ENCODE results near the gene MLX. TPM values are rescaled to one million over a fixed set of nuclear protein-coding genes. Genes with fewer than 3 reads are reported as not detected.

Gene MLX
- total and polyA plus RNA-seq, 10 donors = 33.0 to 64.4 (median 48.4) TPM

DNA sequence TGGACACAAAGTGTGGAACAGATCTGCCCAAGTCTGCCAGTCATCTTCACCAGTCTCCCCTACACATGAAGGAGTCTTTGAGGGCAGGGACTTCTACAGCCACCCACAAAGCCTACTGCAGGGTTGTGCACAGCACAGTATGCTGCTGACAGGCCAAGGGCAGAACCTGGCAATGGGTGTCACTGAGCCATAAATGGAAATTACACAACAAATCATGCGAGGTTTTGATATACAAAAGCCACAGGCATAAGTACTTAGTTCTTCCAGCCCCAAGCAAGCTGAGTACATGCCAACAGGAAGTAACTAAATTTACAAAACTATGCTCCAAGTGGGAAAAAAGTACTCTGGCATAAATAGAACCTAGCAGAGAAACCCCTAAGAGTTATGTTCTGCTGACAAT, 18.5 kb downstream of the MLX start:
- H3K9me3 ChIP-seq = no peaks in the 10 kb centered on the region
- 23 to 67% (median 28%) methylated on average over 1 of the region's 1 CpG for WGBS, 5 donors
- H3K27me3 ChIP-seq (replicated peaks in 1 of 7) = no peaks in the 10 kb centered on the region
- intact Hi-C loops (cut with DNase I; ENCODE audit: low total_unique reads) = no loop called here
- no peak for DNase-seq
- H3K4me3 ChIP-seq = peak overlapping the region in 1 of 8 donors; percentile 3
- peaks cover 9 to 100% (median 96%) of the 10 kb centered on the region in 6 donors for H3K36me3 ChIP-seq
- peaks cover 0 to 41% (median 27%) of the 10 kb centered on the region in 6 donors for H3K4me1 ChIP-seq
- TF ChIP-seq, protein P1, sequence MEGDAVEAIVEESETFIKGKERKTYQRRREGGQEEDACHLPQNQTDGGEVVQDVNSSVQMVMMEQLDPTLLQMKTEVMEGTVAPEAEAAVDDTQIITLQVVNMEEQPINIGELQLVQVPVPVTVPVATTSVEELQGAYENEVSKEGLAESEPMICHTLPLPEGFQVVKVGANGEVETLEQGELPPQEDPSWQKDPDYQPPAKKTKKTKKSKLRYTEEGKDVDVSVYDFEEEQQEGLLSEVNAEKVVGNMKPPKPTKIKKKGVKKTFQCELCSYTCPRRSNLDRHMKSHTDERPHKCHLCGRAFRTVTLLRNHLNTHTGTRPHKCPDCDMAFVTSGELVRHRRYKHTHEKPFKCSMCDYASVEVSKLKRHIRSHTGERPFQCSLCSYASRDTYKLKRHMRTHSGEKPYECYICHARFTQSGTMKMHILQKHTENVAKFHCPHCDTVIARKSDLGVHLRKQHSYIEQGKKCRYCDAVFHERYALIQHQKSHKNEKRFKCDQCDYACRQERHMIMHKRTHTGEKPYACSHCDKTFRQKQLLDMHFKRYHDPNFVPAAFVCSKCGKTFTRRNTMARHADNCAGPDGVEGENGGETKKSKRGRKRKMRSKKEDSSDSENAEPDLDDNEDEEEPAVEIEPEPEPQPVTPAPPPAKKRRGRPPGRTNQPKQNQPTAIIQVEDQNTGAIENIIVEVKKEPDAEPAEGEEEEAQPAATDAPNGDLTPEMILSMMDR (IDR thresholded peaks at IDR 0.05 in 8 of 11, conservative IDR thresholded peaks at IDR 0.05 in 3 of 11) = no peak
- TF ChIP-seq POLR2AphosphoS5 (IDR thresholded peaks at IDR 0.05) (no peak), POLR2A (IDR thresholded peaks at IDR 0.05) (no peak)
- H3K27ac ChIP-seq = peak overlapping the region in 6 of 8 donors; percentile 25 to 71 (median 37)

- intact Hi-C loops (cut with DNase I; ENCODE audit: low total_unique reads) = no loop called here
Observed at GRCh38 chr17:42586514-42587230, 19.8 kb downstream of the MLX start.

DNA sequence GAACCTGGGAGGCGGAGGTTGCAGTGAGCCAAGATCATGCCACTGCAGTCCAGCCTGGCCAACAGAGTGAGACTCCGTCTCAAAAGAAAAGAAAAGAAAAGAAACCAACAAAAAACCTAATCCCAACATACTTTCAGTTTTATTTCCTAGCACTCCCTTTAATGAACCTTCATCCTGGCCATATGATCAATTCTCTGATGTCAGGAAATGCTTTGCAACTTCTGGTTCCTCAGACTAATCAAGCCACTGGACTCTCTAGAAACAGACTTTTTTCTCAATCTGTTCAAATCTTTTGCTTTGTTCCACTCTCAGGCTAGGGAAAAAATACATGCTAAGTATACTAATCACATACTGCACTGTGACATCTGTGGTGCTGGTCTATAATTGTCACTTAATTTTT, 24.0 kb downstream of the MLX start:
- intact Hi-C loops (cut with DNase I; ENCODE audit: low total_unique reads) = no loop called here
- Histone ChIP-seq H3K4me1 (peaks cover 0 to 27% (median 19%) of the 10 kb centered on the region in 6 donors), H3K4me3 (no peak overlapping the region), H3K36me3 (peaks cover 0 to 100% (median 69%) of the 10 kb centered on the region in 6 donors), H3K27ac (peak overlapping the region in 1 of 8 donors; percentile 28), H3K9me3 (no peaks in the 10 kb centered on the region), H3K27me3 (replicated peaks in 1 of 7) (no peaks in the 10 kb centered on the region)
- DNase-seq = no peak
- WGBS, 5 donors = 87 to 95% (median 91%) methylated on average over 2 of the region's 2 CpGs
- TF ChIP-seq POLR2A (IDR thresholded peaks at IDR 0.05) = no peak
- TF ChIP-seq POLR2AphosphoS5 (IDR thresholded peaks at IDR 0.05) = no peak
- TF ChIP-seq, protein P1 (IDR thresholded peaks at IDR 0.05 in 8 of 11, conservative IDR thresholded peaks at IDR 0.05 in 3 of 11) = no peak

More at GRCh38 chr17:42586514-42587230, 19.8 kb downstream of the MLX start:
- H3K27ac ChIP-seq = peak overlapping the region in 4 of 8 donors; percentile 42 to 71 (median 60)
- no peaks in the 10 kb centered on the region for H3K27me3 ChIP-seq (replicated peaks in 1 of 7)
- H3K4me1 ChIP-seq = peaks cover 0 to 39% (median 29%) of the 10 kb centered on the region in 6 donors
- DNase-seq = no peak
- 72 to 88% (median 78%) methylated on average over 7 of the region's 7 CpGs for WGBS, 5 donors
- peak overlapping the region in 1 of 8 donors; percentile 16 for H3K4me3 ChIP-seq
- TF ChIP-seq POLR2AphosphoS5 (IDR thresholded peaks at IDR 0.05) (peak in 1 of 3 donors; percentile 20), POLR2A (IDR thresholded peaks at IDR 0.05) (no peak)
- TF ChIP-seq, protein P1 (IDR thresholded peaks at IDR 0.05 in 8 of 11, conservative IDR thresholded peaks at IDR 0.05 in 3 of 11) = no peak
- no peaks in the 10 kb centered on the region for H3K9me3 ChIP-seq
- peaks cover 9 to 100% (median 96%) of the 10 kb centered on the region in 6 donors for H3K36me3 ChIP-seq

- intact Hi-C loops (cut with DNase I; ENCODE audit: low total_unique reads) = no loop called here
- DNase-seq = no peak
- 87 to 96% (median 94%) methylated on average over 9 of the region's 9 CpGs for WGBS, 5 donors
Observed at GRCh38 chr17:42591411-42591810, 24.5 kb downstream of the MLX start.

More at GRCh38 chr17:42591411-42591810, 24.5 kb downstream of the MLX start:
- H3K27me3 ChIP-seq (replicated peaks in 1 of 7) = no peaks in the 10 kb centered on the region
- no peak for TF ChIP-seq POLR2AphosphoS5 (IDR thresholded peaks at IDR 0.05)
- TF ChIP-seq, protein P1 (IDR thresholded peaks at IDR 0.05 in 8 of 11, conservative IDR thresholded peaks at IDR 0.05 in 3 of 11) = no peak
- TF ChIP-seq POLR2A (IDR thresholded peaks at IDR 0.05) = no peak
- no peak overlapping the region for H3K4me3 ChIP-seq
- peak overlapping the region in 1 of 8 donors; percentile 28 for H3K27ac ChIP-seq
- peaks cover 0 to 100% (median 64%) of the 10 kb centered on the region in 6 donors for H3K36me3 ChIP-seq
- peaks cover 0 to 22% (median 14%) of the 10 kb centered on the region in 6 donors for H3K4me1 ChIP-seq
- no peaks in the 10 kb centered on the region for H3K9me3 ChIP-seq
